ENCODE results near the gene ATRAID.

ATRAID gene

GRCh38 chr2:27212626-27213471 lies 1.0 kb downstream of the ATRAID start:
- Histone ChIP-seq H3K27ac (peak overlapping the region; percentile 96 to 99), H3K27me3 (no peaks in the 10 kb centered on the region), H3K9me3 (no peaks in the 10 kb centered on the region), H3K36me3 (peaks cover 10 to 28% (median 12%) of the 10 kb centered on the region in 3 donors), H3K4me1 (peaks cover 0 to 25% (median 20%) of the 10 kb centered on the region in 4 donors), H3K4me3 (peak overlapping the region; percentile 81 to 86)
- no peak for TF ChIP-seq CTCF (IDR thresholded peaks at IDR 0.05)
- intact Hi-C loops (cut with DNase I; ENCODE audit: low total_unique reads), result loop anchor here (10.0 kb wide), 3 partner anchors 78 to 248 kb away; partner anchors contain the start of genes PREB, PRR30 and TMEM214
- DNase-seq, result no peak

- Histone ChIP-seq H3K4me3 (no peak overlapping the region), H3K4me1 (peaks cover 0 to 28% (median 22%) of the 10 kb centered on the region in 4 donors), H3K27ac (no peak overlapping the region), H3K27me3 (no peaks in the 10 kb centered on the region), H3K36me3 (peaks cover 4 to 10% (median 7%) of the 10 kb centered on the region in 3 donors), H3K9me3 (no peaks in the 10 kb centered on the region)
- intact Hi-C loops (cut with DNase I; ENCODE audit: low total_unique reads), result loop anchor here (10.0 kb wide), 3 partner anchors 80 to 250 kb away; partner anchors contain the start of genes PREB, PRR30 and TMEM214
- DNase-seq, result no peak
- TF ChIP-seq CTCF (IDR thresholded peaks at IDR 0.05), result no peak
These were observed 3.1 kb downstream of the ATRAID start for GRCh38 chr2:27214941-27215340.

GRCh38 chr2:27216416-27217137 lies 4.7 kb downstream of the ATRAID start:
- intact Hi-C loops (cut with DNase I; ENCODE audit: low total_unique reads), result loop anchor here (10.0 kb wide), 3 partner anchors 82 to 252 kb away; partner anchors contain the start of genes PREB, PRR30 and TMEM214
- H3K27ac ChIP-seq, result peak overlapping the region; percentile 56 to 76

GRCh38 chr2:27217173-27218121 lies 5.6 kb downstream of the ATRAID start, which contains the start of gene CAD:
TSS of gene CAD (plus strand) at chr2:27217369. CDS start at chr2:27217552, 183 bp downstream.
- H3K27ac ChIP-seq, result peak within 1 kb of the TSS; percentile 56 to 76
- H3K27me3 ChIP-seq, result no peaks in the 10 kb centered on the region
- peak within 1 kb of the TSS; percentile 64 to 65 for H3K4me3 ChIP-seq
- H3K9me3 ChIP-seq, result no peaks in the 10 kb centered on the region
- intact Hi-C loops (cut with DNase I; ENCODE audit: low total_unique reads), result loop anchor here (10.0 kb wide), 3 partner anchors 83 to 253 kb away; partner anchors contain the start of genes PREB, PRR30 and TMEM214
- H3K4me1 ChIP-seq, result peaks cover 0 to 22% (median 15%) of the 10 kb centered on the region in 4 donors
- peaks cover 9 to 32% (median 14%) of the 10 kb centered on the region in 3 donors for H3K36me3 ChIP-seq
- DNase-seq, result peak; percentile 86 to 93
- TF ChIP-seq CTCF (IDR thresholded peaks at IDR 0.05), result peak; percentile 36 to 47

More at GRCh38 chr2:27216416-27217137, 4.7 kb downstream of the ATRAID start:
- peaks cover 0 to 22% (median 15%) of the 10 kb centered on the region in 4 donors for H3K4me1 ChIP-seq
- TF ChIP-seq CTCF (IDR thresholded peaks at IDR 0.05), result no peak
- peaks cover 4 to 26% (median 7%) of the 10 kb centered on the region in 3 donors for H3K36me3 ChIP-seq
- peak in 1 of 2 donors; percentile 56 for DNase-seq
- H3K4me3 ChIP-seq, result peak overlapping the region; percentile 64 to 65
- no peaks in the 10 kb centered on the region for H3K9me3 ChIP-seq
- no peaks in the 10 kb centered on the region for H3K27me3 ChIP-seq

Data from tibial artery (tissue), 4 donors.